Type B pancreatic cell (in vitro differentiated cells): ENCODE results near the gene MED12L. TPM values are rescaled to one million over a fixed set of nuclear protein-coding genes. Genes with fewer than 3 reads are reported as not detected.
A peak's percentile ranks its signal among the peaks of the same experiment; 100 is the strongest.

Experiments
- DNase-seq: peaks from one replicate; pipeline ENCODE4 v3.0.0; 2021; ENCODE audit warnings: mixed read lengths; ENCODE audit not compliant: unreplicated experiment; ENCODE audit errors: extremely low spot score
- H3K27ac Mint-ChIP-seq: 2 replicates; pipeline ENCODE4 v1.8.0; 2021; ENCODE audit warnings: mild to moderate bottlenecking, mixed read lengths
- H3K27me3 Mint-ChIP-seq: 2 replicates; pipeline ENCODE4 v1.8.0; 2021; ENCODE audit warnings: mixed read lengths
- H3K36me3 Mint-ChIP-seq: 2 replicates; pipeline ENCODE4 v1.8.0; 2021; ENCODE audit warnings: mixed read lengths
- H3K4me1 Mint-ChIP-seq: one replicate; pipeline ENCODE4 v1.8.0; 2021; ENCODE audit warnings: mixed read lengths; ENCODE audit not compliant: unreplicated experiment
- H3K4me3 Mint-ChIP-seq: 2 replicates; pipeline ENCODE4 v1.8.0; 2021; ENCODE audit warnings: mild to moderate bottlenecking, mixed read lengths
- H3K9me3 Mint-ChIP-seq: 2 replicates; pipeline ENCODE4 v1.8.0; 2021; ENCODE audit warnings: mixed read lengths
- long read RNA-seq: library from polyadenylated mRNA; unstranded; transcript quantifications from one replicate; pipeline ENCODE4 v2.0.0, GENCODE V29; 2020
- total RNA-seq: library from RNA; stranded (reverse); gene quantifications from 2 replicates; pipeline ENCODE4 v1.2.1, GENCODE V29; 2021; ENCODE audit warnings: low replicate concordance
- TF ChIP-seq, protein P1 (sequence below): fragments of 200-600 bp; sonication (generic); conservative IDR thresholded peaks from 2 replicates; pipeline ENCODE4 v1.5.0; 2021; ENCODE audit warnings: antibody characterized with exemption, mild to moderate bottlenecking

MED12L gene, protein sequence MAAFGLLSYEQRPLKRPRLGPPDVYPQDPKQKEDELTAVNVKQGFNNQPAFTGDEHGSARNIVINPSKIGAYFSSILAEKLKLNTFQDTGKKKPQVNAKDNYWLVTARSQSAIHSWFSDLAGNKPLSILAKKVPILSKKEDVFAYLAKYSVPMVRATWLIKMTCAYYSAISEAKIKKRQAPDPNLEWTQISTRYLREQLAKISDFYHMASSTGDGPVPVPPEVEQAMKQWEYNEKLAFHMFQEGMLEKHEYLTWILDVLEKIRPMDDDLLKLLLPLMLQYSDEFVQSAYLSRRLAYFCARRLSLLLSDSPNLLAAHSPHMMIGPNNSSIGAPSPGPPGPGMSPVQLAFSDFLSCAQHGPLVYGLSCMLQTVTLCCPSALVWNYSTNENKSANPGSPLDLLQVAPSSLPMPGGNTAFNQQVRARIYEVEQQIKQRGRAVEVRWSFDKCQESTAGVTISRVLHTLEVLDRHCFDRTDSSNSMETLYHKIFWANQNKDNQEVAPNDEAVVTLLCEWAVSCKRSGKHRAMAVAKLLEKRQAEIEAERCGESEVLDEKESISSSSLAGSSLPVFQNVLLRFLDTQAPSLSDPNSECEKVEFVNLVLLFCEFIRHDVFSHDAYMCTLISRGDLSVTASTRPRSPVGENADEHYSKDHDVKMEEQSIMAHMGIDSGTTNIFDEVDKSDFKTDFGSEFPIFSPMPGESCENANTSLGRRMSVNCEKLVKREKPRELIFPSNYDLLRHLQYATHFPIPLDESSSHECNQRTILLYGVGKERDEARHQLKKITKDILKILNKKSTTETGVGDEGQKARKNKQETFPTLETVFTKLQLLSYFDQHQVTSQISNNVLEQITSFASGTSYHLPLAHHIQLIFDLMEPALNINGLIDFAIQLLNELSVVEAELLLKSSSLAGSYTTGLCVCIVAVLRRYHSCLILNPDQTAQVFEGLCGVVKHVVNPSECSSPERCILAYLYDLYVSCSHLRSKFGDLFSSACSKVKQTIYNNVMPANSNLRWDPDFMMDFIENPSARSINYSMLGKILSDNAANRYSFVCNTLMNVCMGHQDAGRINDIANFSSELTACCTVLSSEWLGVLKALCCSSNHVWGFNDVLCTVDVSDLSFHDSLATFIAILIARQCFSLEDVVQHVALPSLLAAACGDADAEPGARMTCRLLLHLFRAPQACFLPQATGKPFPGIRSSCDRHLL (N-terminal part only)
- total RNA-seq: 3.2 and 6.4 TPM in 2 replicates
- long read RNA-seq, partial matches to known transcripts: 1 of 1 reads
- long read RNA-seq, other reads (novel, unspliced or antisense): 0 of 1 reads

DNA sequence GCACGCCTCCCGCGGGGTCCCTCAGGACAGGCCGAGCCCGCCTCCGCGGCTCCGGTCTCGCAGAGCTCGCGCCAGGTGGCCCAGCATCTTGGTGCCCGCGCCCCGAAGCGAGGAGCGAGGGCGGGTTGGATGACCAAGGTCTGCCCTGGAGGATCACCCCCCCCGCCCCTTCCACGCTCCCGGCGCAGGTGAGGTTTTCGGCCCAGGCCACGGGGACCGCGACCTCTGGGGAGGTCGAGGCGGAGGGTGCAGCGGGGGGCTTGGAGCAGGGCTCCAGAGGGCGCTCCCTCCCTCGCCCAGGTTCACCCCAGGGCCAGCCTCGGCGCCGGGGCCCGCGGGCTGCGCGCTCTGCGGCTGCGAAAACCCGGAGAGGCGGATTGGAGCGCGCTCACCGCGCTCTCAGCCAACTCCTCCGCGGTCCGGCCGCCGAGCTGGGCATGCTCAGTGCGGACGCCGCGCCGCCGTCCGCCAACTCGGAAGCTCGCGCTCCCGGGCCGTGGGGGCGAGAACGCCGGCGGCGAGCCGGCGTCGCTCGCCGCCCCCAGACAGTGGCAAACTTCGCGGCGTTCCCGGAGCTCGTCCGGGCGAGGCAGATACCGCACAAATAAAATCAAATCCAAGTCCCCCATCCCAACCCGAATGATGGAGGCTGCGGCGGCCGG lies at the start of gene MED12L:
Gene MED12L (plus strand): TSS at position 438 of the 662 bp plus-strand sequence. CDS start 1,263 bp downstream, outside the sequence.
- peaks cover 24% of the 10 kb centered on the region for H3K27me3 Mint-ChIP-seq
- TF ChIP-seq, protein P1, sequence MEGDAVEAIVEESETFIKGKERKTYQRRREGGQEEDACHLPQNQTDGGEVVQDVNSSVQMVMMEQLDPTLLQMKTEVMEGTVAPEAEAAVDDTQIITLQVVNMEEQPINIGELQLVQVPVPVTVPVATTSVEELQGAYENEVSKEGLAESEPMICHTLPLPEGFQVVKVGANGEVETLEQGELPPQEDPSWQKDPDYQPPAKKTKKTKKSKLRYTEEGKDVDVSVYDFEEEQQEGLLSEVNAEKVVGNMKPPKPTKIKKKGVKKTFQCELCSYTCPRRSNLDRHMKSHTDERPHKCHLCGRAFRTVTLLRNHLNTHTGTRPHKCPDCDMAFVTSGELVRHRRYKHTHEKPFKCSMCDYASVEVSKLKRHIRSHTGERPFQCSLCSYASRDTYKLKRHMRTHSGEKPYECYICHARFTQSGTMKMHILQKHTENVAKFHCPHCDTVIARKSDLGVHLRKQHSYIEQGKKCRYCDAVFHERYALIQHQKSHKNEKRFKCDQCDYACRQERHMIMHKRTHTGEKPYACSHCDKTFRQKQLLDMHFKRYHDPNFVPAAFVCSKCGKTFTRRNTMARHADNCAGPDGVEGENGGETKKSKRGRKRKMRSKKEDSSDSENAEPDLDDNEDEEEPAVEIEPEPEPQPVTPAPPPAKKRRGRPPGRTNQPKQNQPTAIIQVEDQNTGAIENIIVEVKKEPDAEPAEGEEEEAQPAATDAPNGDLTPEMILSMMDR: no peak
- peak within 1 kb of the TSS; percentile 96 for H3K4me3 Mint-ChIP-seq
- peak within 1 kb of the TSS; percentile 82 for H3K27ac Mint-ChIP-seq
- H3K4me1 Mint-ChIP-seq: peaks cover 19% of the 10 kb centered on the region
- no peaks in the 10 kb centered on the region for H3K36me3 Mint-ChIP-seq
- peak; percentile 85 for DNase-seq
- no peaks in the 10 kb centered on the region for H3K9me3 Mint-ChIP-seq

DNA sequence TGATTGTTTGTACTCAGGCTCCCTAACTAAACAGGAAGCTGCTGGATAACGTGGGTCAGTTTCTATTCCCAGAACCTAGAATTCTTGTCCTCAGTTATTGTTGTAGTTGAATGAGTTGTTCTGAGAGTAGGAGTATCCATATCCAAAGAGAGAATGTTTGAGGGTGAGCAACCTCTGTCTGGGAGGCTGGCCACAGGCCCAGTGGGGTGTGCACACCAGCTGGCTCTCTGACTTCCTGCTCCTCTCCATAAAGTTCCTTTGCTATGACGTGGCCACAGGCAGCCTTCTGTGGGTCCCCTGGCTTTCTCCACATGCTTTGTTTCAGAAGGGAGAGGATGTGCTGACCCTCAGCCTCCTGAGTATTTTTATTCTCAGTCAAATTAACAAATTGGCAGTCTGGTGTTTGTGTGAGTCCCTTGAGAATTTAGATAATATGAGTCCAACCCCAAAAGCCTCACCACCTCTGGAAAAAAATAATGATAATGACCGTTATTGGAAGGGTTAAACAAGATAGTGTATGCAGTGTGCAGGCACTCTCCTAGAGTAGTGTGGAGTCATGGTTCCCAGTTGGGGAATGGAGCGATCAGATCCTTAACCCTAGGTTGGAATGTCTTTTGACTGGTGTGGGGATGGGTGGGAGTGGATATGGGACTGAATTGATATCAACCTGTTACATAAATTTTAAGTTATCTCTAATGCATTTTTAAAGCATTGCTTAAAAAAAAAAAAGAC lies 47.6 kb upstream of the MED12L start:
- DNase-seq: no peak
- Mint-ChIP-seq H3K27ac (no peak overlapping the region), H3K9me3 (no peaks in the 10 kb centered on the region), H3K36me3 (no peaks in the 10 kb centered on the region), H3K4me1 (no peaks in the 10 kb centered on the region), H3K4me3 (no peak overlapping the region), H3K27me3 (no peaks in the 10 kb centered on the region)
- TF ChIP-seq, protein P1: no peak

DNA sequence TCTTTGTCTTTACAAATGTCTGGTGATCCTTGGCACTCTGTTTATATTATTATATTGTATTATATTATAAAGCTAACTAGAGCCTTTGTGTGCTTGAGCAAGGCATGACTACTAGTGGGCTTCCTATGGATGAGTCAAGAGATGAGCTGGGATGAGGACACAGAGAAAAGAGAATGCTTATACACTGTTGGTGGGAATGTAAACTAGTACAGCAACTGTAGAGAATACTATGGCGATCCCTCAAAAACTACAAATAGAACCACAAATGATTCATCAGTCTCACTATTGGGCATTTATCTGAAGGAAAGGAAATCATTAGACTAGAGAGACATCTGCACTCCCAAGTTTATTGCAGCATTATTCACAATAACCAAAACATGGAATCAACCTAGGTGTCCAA lies 40.8 kb upstream of the MED12L start:
- Mint-ChIP-seq H3K27me3 (no peaks in the 10 kb centered on the region), H3K36me3 (no peaks in the 10 kb centered on the region), H3K4me1 (no peaks in the 10 kb centered on the region), H3K27ac (no peak overlapping the region), H3K9me3 (no peaks in the 10 kb centered on the region), H3K4me3 (no peak overlapping the region)
- TF ChIP-seq, protein P1: no peak
- no peak for DNase-seq

DNA sequence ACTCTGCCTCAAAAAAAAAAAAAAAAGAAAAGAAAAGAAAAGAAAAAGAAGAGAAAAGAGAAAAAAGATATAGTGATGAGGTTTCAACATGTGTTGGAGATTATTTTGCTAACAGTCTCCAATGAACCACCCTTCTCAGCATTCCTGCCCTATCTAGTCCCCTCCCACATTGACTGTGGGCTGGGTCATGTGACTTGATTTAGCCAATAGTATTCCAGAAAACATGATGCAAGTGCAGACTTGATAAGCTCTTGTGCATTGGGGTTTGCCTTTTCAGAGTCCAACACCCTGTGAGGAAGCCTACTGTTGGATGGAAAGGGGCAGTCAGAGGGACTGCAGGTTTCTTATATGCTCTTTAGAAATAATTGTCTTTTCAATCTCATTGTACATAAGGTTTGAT lies 37.8 kb upstream of the MED12L start:
- no peaks in the 10 kb centered on the region for H3K27me3 Mint-ChIP-seq
- no peaks in the 10 kb centered on the region for H3K4me1 Mint-ChIP-seq
- no peaks in the 10 kb centered on the region for H3K9me3 Mint-ChIP-seq
- H3K36me3 Mint-ChIP-seq: no peaks in the 10 kb centered on the region
- no peak overlapping the region for H3K4me3 Mint-ChIP-seq
- no peak for DNase-seq
- H3K27ac Mint-ChIP-seq: no peak overlapping the region
- TF ChIP-seq, protein P1: no peak
